ENCODE results near the gene GNRH2.

- peak; percentile 92 for TF ChIP-seq EZH2 (IDR thresholded peaks at IDR 0.05; ENCODE audit: borderline replicate concordance, low read depth, low read length, severe bottlenecking)
- TF ChIP-seq CTCF (IDR thresholded peaks at IDR 0.05; ENCODE audit: extremely low read depth in 1 of 2, insufficient read depth in 1 of 2, low read depth in 1 of 2, low read length in 2 of 2) = no peak
- no peak for TF ChIP-seq POLR2AphosphoS5 (IDR thresholded peaks at IDR 0.05; ENCODE audit: insufficient read depth, low read depth, low read length)
- TF ChIP-seq MAX (IDR thresholded peaks at IDR 0.05; ENCODE audit: insufficient read depth, insufficient read length) = no peak
- TF ChIP-seq POLR2A (IDR thresholded peaks at IDR 0.05; ENCODE audit: low read depth, low read length) = no peak
Observed at GRCh38 chr20:3082955-3083952, 39.8 kb downstream of the GNRH2 start.
